Measurements from ENCODE around the gene CACNB3.

The CACNB3 gene

GRCh38 chr12:48788854-48789775 is 29.2 kb upstream of the CACNB3 start, which contains the start of gene ADCY6:
Gene ADCY6 (minus strand): TSS chr12:48789089. CDS start chr12:48783434, 5,655 bp downstream.
- DNase-seq: no peak

- DNase-seq: no peak
Measured at GRCh38 chr12:48789858-48790326, 28.4 kb upstream of the CACNB3 start.

- DNase-seq: no peak
Measured at GRCh38 chr12:48793696-48794095, 24.6 kb upstream of the CACNB3 start.

GRCh38 chr12:48794870-48795269 is 23.4 kb upstream of the CACNB3 start:
- no peak for DNase-seq

GRCh38 chr12:48795550-48796455 is 22.5 kb upstream of the CACNB3 start:
- peak; percentile 74 for DNase-seq

- no peak for DNase-seq
Measured at GRCh38 chr12:48796976-48797375, 21.3 kb upstream of the CACNB3 start.

GRCh38 chr12:48800457-48800856 is 17.8 kb upstream of the CACNB3 start:
- no peak for DNase-seq

- no peak for DNase-seq
Measured at GRCh38 chr12:48800971-48801370, 17.3 kb upstream of the CACNB3 start.

- no peak for DNase-seq
Measured at GRCh38 chr12:48803675-48804074, 14.6 kb upstream of the CACNB3 start.

GRCh38 chr12:48807981-48808380 is 10.3 kb upstream of the CACNB3 start:
- no peak for DNase-seq

- no peak for DNase-seq
Measured at GRCh38 chr12:48810903-48811431, 7.3 kb upstream of the CACNB3 start.

- no peak for DNase-seq
Measured at GRCh38 chr12:48811437-48812090, 6.7 kb upstream of the CACNB3 start.

GRCh38 chr12:48812389-48812788 is 5.9 kb upstream of the CACNB3 start:
- DNase-seq: no peak

GRCh38 chr12:48813465-48814261 is 4.6 kb upstream of the CACNB3 start:
- DNase-seq: no peak

- DNase-seq: no peak
Measured at GRCh38 chr12:48814262-48815125, 3.8 kb upstream of the CACNB3 start.

- DNase-seq: peak; percentile 72
Measured at GRCh38 chr12:48815126-48816110, 2.9 kb upstream of the CACNB3 start.

GRCh38 chr12:48816143-48816854 is 2.0 kb upstream of the CACNB3 start:
- no peak for DNase-seq

- DNase-seq: no peak
Measured at GRCh38 chr12:48818831-48819590, 715 bp downstream of the CACNB3 start.
